Left renal cortex interstitium (tissue), 4 donors: ENCODE data around the gene CREB3L1. TPM values are rescaled to one million over a fixed set of nuclear protein-coding genes. Genes with fewer than 3 reads are reported as not detected.

Source experiments
- DNase-seq, 4 donors: peaks; one replicate each; pipeline ENCODE4 v3.0.0-alpha.2; 2013; ENCODE audit warnings: low read depth in 4 of 4, low spot score in 2 of 4, missing footprints in 1 of 4
- polyA plus RNA-seq, 4 donors: library from polyadenylated mRNA; unstranded; fragments of 120-200 nt; gene quantifications; one replicate each; pipeline ENCODE4 v1.2.1, GENCODE V29; 2013; ENCODE audit not compliant: insufficient read length in 4 of 4

CREB3L1 gene
- polyA plus RNA-seq, 4 donors = 14.5 to 18.1 (median 15.7) TPM

GRCh38 chr11:46315783-46316563 lies 38.5 kb downstream of the CREB3L1 start:
- DNase-seq = no peak

- DNase-seq = no peak
Observed at GRCh38 chr11:46319074-46319453, 41.6 kb downstream of the CREB3L1 start.

- DNase-seq = no peak
Observed at GRCh38 chr11:46321757-46322156, 44.3 kb downstream of the CREB3L1 start.

GRCh38 chr11:46322759-46323158 lies 45.3 kb downstream of the CREB3L1 start:
- no peak for DNase-seq

GRCh38 chr11:46326813-46327416 lies 49.5 kb downstream of the CREB3L1 start:
- DNase-seq = no peak

- DNase-seq = no peak
Observed at GRCh38 chr11:46327829-46328228, 50.4 kb downstream of the CREB3L1 start.

- no peak for DNase-seq
Observed at GRCh38 chr11:46330154-46330553, 52.7 kb downstream of the CREB3L1 start.

GRCh38 chr11:46330563-46331281 lies 53.3 kb downstream of the CREB3L1 start:
- no peak for DNase-seq

- DNase-seq = no peak
Observed at GRCh38 chr11:46331282-46331984, 54.0 kb downstream of the CREB3L1 start.

GRCh38 chr11:46332093-46332567 lies 54.7 kb downstream of the CREB3L1 start:
- no peak for DNase-seq

- no peak for DNase-seq
Observed at GRCh38 chr11:46332568-46333393, 55.3 kb downstream of the CREB3L1 start.

- no peak for DNase-seq
Observed at GRCh38 chr11:46333394-46333947, 56.0 kb downstream of the CREB3L1 start.

- DNase-seq = no peak
Observed at GRCh38 chr11:46334211-46334610, 56.7 kb downstream of the CREB3L1 start.

- no peak for DNase-seq
Observed at GRCh38 chr11:46335271-46335670, 57.8 kb downstream of the CREB3L1 start.

- no peak for DNase-seq
Observed at GRCh38 chr11:46335890-46336562, 58.6 kb downstream of the CREB3L1 start.

GRCh38 chr11:46336563-46337180 lies 59.2 kb downstream of the CREB3L1 start:
- no peak for DNase-seq

GRCh38 chr11:46337626-46338345 lies 60.3 kb downstream of the CREB3L1 start:
- no peak for DNase-seq

GRCh38 chr11:46338636-46338987 lies 61.1 kb downstream of the CREB3L1 start:
- DNase-seq = no peak
